ENCODE results near the gene BPIFA2.
"Not testable (repeated sequence)": the region's sequence is repeated elsewhere in the genome, so short reads cannot be mapped to it uniquely, and the experiment has no call there.

Gene BPIFA2

DNA sequence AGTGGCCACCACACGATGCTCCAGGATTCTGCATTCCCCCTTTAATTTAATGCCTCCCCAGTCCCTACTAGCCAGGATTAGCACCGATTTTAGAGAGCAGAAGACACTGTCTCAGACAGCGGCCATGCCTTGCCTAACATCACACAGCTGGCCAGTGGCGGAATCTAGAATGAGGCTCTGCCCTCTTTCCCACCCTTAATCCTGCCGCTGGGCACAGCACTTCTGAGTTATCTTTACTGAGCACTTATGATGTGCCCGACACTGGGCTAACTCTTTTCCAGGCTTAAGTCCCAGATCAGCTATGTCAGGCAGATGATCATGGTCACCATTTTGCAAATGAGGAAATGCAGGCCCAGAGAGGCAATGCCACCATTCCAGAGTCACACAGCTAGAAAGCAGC, 5.6 kb upstream of the BPIFA2 start:
- no peak for DNase-seq

DNA sequence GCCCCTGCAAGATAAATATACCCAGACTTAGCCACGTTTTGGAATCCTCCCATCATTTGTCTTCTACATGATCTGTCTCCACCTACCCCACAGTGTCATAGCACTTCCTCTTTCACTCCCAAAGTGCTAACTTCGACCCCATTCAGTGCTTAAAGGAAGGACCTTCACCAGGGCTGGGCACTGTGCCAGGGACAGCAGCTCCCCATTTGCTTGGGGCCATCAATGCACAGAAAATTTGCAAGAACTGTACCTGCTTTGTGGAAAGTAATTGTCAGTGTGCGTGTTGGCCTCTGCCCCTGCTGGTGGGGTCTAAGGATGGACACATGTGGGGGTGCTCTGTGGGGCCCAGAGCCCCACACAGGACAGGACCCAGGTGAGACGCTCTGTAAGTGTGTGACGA, 5.2 kb upstream of the BPIFA2 start:
- no peak for DNase-seq

DNA sequence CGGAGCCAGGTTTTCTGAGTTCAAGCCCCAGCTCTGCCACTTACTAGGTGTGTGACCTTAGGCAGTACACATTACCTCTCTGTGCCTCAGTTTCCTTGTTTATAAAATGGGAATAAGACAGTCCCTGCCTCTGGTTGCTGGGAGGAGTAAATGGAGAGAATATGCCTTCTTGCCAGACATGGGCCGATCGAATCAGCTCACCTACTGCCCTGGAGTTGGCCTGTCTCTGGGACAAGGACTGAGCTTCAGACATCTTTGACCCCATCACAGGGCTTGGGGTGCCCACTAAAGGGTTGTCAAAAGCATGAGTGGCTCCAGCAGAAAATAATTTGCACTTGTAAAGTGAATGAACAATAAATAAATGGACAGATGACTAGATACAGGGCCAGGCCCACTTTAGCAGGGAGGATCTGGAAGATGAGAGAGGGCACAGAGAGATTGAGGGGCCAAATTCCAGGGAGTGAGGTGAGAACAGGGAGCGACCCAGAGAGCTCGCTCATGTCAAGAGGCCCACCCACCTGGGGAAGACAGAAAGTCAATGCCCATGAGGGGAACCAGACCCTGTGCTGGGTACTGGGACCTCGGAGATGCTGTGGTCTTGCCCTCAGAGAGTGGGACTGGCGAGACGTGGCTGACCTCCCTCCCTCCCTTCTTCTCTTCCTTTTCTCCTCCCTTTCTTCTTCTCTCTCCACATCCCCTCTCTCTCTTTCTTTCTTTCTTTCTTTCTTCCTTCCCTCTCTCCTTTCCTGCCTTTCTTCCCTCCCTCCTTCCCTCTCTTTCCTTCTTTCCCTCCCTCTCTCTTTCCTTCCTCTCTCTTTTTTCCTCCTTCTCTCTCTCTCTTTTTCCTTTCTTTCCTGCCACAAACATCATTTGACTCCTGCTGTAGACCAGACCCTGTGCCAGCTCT, 3.9 kb upstream of the BPIFA2 start:
- no peak for DNase-seq

DNA sequence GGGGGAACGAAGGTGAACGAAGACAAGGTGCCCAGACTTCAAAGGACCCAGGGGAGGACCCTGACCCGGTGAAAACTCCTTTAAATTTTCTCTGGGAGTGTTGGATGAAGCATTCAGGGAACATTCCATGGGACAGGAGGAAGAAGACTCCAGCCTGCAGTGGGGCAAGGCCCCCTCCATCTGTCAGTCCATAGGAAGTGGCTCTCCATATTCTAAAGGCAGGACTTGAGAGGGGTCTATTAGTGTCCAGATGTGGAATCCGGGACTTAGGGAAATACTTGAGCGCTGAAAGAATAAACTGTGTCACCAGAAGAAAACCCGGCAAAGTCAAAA, 3.2 kb upstream of the BPIFA2 start:
- no peak for DNase-seq

DNA sequence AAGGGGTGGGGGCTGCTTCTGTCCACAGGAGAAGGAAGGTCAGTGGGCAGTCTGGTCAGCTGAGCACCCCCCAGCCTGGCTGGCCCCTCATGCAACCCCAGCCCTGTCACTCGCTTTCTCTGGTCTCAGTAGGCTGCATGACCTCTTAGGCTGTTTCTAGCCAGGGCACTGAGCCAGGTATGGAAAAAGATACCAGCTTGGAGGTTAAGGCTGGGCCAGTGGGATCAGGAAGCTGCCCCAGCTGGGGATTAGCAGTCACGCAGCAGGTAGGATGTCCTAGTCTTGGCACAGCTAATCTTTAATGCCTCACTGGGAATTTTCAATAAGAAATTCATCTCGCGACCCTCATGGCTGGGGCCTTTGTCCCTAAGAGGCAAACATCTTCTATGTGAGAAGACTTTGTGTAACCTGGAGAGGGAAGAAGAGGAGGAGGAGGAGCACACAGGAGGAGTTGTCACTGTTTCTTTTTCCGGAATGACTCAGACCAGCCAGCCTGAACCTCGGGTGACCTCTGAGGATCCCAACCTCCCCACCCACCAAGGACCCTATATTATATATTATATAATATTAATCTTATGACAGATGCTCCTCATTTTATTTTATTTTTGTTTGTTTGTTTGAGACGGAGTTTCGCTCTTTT, 2.4 kb upstream of the BPIFA2 start:
- no peak for DNase-seq

DNA sequence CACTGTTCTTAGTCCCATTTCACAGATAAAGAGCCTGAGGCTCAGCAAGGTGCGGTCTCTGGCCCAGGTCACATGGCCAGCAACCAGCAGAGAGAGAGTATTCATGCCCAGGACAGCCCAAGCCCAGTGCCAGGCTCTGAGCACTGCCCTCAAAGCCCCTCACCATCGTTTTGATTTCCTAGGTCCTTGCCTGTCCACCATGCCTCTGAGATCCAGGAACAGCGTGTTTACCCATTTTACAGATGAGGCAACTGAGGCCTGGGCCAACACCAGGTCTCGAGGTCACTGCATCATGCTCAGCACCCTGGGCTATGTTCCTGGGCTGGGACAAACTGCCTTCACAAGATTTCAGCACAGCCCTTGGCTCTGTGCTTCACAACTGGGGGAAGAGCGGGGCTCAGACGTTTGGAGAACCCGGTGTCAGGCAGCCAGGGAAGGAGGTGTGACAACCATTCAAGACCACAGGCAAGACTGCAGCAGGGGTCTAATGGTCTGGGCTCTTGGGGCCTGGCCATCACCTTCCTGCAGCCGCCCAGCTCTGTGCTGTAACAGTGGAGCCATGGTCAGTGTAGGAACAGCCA, 1.3 kb upstream of the BPIFA2 start:
- no peak for DNase-seq

DNA sequence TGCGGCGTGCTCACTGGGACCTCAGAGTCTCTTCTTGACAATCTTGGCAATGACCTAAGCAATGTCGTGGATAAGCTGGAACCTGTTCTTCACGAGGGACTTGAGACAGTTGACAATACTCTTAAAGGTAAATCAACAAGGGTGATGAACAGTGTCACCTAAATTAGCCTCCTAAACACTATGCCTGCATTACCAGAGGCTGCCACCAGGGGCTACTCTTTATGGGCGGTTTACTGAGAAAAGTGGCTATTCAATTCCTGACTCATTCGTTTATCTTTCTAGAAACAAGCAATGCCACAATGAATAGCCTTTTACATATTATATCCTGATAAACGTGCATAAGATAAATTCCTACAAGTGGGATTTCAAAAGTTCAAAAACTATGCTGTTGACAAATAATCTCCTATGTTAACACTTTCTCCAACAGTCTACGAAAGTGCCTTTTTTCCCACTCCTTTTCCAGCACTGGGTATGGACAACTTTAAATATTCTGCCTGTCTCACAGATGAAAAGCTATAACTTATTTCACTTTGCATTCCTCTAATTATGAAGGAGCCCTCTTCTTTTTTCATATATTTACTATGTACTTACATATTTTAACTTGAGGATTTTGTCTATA, 1.3 kb downstream of the BPIFA2 start:
- no peak for DNase-seq

DNA sequence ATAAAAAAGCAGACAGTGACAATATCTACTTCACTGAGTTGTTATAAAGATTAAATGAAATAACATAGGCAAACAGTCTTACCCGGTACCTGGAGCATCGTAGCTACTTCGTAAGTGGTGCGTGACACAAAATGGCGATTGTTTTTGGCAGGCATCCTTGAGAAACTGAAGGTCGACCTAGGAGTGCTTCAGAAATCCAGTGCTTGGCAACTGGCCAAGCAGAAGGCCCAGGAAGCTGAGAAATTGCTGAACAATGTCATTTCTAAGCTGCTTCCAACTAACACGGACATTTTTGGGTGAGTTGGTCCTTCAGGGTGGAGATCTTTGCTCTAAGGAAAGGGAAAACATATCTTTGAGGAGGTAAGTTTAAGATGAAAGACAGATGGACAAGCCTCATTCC, 4.8 kb downstream of the BPIFA2 start:
- no peak for DNase-seq

DNA sequence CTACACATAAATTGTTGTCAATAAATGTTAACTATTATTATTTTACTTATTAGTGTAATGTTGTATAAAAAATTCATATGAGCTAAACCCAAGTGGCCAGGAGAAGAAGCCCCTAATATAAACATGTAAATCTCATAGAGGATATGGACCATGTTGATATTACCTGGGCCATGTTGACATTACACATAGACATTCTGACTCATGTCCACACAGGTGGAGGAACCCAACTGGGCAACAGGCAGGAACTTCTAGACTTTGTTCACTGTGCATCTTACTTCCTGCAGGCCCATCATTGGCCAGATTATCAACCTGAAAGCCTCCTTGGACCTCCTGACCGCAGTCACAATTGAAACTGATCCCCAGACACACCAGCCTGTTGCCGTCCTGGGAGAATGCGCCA, 7.2 kb downstream of the BPIFA2 start:
- no peak for DNase-seq

DNA sequence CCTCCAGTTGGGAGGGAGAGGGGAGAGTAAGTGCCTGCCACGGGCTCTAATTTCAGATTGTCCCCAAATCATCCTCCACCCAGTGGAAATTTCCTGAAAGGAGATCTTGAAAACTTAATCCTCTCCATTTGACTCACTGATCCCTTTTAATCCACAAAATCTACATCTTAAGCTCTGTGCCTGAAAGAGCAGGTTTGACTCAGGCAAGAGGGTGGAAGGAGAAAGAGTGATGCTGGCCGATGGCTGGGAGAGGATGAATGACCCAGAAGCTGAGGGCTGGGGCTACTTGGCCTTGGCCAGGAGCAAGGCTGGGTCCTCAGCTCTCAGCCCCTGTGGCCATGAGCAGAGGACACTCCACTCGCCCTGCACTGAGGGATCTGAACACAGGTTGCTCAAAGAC, 8.1 kb downstream of the BPIFA2 start:
- no peak for DNase-seq

DNA sequence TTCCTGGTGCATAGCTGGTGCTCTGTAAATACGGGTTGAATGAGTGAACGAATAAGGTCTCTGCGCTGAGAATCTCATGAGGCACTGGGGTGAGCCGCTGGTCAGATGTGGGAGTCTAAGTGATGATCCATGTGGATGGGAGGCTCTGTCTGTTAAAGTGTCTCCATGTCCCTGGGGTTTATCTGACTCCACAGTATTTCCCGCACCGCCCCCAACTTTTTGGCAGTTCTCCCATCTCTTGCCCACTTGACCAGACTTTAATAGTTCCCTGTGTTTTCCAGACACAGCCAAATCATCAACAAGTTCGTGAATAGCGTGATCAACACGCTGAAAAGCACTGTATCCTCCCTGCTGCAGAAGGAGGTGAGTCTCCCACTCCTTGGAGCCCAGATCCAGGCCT, 9.9 kb downstream of the BPIFA2 start:
- no peak for DNase-seq

DNA sequence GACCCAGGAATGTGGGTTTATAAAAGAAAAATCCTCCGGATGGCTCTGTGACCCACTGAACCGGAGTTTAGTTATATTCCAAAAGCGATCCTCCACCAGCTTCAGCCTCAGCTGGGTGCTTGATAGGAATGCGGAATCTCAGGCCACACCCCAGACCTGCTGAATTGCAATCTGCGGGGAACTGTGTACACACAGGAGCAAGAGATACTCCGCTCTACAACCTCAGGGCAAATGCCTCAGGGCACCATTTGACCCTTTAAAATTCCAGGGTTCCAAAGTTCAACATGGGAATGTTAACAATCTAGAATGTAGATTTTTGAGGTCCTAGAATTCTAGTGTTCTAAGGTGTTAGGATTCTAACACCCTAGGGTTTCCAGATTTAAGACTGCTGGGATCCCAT, 10.8 kb downstream of the BPIFA2 start:
- no peak for DNase-seq

DNA sequence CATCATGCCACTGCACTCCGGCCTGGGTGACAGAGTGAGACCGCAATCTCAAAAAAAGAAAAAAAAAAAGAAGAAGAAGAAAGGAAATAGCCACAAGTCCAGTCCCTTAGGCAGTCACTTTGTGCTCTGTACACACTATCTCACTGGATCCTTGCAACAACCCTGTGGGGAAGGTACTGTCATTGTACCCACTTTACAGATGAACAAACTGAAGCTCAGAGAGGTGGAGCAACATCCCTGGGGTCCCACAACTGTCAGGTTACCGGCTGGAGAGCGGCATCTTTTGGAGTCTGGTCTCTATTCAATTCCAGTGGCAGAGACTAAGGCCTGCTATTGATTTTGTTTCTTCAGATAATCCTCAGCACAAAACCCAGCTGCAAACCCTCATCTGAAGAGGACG, 12.2 kb downstream of the BPIFA2 start:
- no peak for DNase-seq

DNA sequence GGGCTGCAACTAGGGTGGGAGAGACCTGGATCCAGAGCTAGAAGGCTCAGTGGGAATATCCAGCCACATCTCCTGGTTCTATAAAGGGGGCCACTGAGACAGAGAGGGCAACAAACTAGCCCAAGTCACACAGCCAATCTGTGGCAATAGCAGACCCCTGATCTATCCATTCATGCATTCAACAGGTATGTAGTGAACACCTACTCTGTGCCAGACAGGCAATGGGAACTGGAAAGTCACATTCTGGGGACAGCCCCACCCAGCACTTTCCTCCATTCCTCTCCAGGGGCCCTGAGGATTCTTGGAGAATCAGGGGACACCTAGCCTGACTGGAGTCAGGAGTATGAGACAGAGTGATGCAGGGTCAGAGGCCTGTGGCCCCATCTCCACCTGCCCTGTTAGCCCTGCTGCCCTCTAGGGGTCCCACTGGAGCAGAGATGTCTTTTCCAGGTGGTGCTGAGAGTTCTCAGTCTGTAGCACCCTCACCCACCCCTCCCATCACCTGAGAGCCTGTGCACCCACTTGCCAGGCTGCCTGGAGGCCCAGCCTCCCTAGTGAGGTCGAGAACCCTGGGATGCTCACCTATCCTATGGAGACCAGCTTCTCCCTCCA, 13.6 kb downstream of the BPIFA2 start:
- DNase-seq, result no peak

DNA sequence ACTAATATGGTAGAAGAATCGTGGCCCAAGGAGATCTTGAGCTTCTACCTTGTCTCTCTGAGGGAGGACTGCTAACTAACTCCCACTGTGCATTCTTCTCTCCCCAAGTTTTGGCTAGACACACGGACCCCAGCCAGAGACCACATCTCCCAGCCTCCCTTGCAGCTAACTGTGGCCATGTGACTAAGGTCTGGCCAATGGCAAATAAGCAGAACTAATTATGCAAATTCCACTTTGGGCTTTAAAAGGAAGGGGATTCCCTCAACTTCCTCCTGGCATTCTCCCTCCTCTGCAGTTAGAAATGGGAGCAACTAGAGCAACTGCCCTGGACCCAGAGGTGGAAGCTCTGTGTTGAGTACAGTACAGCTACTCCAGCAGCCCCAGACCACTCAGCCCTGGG, 15.4 kb downstream of the BPIFA2 start:
- no peak for DNase-seq

DNA sequence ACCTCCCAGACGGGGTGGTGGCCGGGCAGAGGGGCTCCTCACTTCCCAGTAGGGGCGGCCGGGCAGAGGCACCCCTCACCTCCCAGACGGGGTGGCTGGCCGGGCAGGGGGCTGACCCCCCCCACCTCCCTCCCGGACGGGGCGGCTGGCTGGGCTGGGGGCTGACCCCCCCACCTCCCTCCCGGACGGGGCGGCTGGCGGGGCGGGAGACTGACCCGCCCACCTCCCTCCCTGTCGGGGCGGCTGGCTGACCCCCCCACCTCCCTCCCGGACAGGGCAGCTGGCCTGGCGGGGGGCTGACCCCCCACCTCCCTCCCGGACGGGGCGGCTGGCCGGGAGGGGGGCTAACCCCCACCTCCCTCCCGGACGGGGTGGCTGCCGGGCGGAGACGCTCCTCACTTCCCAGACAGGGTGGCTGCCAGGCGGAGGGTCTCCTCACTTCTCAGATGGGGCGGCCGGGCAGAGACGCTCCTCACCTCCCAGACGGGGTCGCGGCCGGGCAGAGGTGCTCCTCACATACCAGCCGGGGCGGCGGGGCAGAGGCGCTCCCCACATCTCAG, 17.2 kb downstream of the BPIFA2 start:
- not testable (repeated sequence) for DNase-seq

DNA sequence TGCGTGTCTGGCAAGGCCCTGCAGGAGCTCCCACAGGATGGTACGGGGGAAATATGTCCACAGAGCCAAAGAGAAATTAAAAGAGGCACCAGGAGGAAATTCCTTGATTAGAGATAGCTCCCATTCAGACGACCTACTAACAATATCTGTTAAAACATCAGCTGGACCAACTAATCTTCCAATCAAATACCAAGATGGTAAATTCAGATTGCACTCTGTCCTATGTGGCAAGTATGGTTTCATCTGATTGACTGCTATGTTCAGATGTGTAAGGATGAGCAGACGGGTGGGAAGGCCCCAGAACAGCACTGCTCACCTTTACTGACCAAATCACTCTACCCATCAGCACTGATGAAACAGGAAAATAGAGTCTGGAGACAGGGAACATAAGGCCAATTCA, 19.5 kb downstream of the BPIFA2 start:
- DNase-seq, result no peak

DNA sequence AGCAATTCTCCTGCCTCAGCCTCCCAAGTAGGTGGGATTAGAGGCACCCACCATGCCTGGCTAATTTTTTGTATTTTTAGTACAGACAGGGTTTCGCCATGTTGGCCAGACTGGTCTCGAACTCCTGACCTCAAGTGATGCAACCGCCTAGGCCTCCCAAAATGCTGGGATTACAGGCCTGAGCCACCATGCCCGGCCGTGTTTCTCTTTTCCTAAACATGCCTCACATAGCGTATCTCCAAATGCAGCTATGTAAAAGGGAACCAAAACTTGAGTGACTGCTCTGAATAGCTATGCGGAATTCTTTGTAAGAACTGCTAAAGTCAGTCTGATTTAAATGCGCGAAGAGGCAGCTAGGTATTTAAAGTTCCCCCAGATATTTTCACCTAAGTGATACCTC, 20.5 kb downstream of the BPIFA2 start:
- DNase-seq, result no peak

DNA sequence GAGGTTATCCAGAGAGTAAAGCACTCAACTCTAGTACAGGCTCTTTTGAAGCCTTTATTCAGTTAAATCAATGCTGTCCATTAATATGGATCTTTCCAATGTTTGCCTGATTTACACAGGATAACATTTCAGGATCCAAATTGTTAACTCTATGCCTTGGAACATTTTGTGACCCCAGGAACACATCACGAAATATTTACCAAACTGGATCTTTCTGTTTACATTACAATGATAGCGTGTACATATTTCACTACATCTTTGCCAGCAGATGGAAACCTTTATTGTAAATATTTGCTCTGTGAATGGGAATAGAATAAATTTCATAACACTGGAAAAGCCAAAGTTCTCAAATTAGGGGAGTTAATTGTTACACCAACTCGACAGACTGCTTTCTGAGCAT, 23.5 kb downstream of the BPIFA2 start:
- DNase-seq, result no peak

DNA sequence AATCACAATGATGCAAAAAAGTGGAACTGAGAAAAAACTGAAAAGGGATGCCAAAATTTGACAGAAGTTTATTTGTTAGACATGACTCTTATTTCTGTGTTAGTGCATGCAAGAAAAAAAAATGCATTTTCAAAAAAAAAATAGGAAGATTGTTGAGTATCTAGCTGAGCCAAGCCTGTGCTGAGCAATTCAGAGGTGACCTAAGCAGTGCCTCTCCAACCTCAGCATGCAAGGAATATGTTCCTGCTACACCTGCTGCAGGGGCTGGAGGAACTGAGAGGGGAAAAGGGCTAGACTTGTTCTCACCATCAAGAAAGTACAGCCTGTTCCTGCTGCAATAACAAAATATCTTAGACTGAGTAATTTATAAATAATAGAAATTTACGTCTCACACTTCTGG, 24.0 kb downstream of the BPIFA2 start:
- no peak for DNase-seq

DNA sequence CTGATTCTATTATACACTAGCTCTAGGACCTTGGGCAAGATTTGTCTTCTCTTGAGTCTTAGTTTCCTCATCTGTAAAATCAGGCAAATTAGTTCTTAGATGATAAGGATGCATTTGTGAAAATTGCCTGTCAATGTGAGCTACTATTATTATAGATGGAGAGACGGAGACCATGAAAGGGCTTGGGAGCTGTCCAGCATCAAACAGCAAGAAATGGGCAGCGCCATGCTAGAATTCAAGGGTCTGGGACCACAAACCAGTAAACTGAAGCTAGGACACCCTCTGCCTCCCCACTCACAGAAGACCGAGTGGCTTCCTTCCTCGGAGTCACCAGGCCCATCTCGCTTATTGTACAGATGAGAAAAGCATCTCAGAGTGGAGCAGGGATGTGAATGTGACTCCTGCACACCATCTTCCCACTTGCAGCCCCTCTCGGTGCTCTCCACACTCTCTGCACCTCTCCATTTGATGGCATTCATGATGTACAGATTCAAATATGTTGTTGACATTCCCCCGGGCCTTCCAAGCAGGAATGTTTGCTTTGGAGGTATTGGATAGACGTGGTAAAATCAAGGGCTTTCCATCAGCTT, 25.0 kb downstream of the BPIFA2 start:
- no peak for DNase-seq

DNA sequence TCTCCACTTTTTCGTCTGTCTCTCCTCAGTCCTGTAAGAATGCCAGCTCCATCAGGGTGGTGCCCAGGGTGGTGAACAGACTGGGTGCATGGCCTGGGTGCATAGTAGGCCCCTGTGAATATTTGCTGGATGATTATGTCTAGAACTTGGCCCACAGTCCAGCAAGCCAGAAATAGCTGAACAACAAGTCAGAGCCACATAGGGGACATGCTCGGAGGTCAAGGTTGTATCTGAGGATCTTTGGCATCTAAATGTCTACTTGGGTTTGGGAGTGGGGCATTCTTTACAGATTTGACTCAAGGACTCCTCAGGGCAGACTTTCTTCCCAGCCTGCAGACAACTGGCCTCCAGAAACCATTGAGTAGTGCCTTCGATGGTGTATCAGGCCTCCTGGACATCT, 31.1 kb downstream of the BPIFA2 start:
- DNase-seq, result no peak

DNA sequence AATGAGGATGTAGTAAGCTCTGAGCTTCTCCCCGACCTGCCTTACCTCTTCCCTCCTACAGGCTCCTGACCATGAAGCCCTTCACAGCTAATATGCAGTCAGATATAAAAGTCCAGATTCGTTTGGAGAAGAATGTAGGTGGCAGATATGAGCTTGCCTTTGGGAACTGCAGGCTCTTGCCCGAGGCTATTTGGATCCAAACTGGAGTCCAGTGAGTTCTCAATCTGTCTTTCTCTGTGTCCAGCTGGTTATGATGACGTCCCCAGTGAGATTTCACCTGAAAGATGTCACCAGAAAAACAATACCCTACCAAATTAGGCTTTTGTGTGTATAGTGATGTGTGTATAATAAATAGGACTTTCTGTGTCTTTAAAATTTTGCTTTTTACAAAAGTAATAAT, 34.5 kb downstream of the BPIFA2 start:
- no peak for DNase-seq
